ENCODE measurements around the gene WEE2. TPM values are rescaled to one million over a fixed set of nuclear protein-coding genes. Genes with fewer than 3 reads are reported as not detected.

The WEE2 gene
- total and polyA plus RNA-seq, 12 donors: 0.03 to 0.09 (median 0.06) TPM; not detected in 9

GRCh38 chr7:141713890-141714289, 5.7 kb downstream of the WEE2 start:
- TF ChIP-seq CTCF (IDR thresholded peaks at IDR 0.05) (no peak), POLR2A (IDR thresholded peaks at IDR 0.05) (no peak)
- no peaks in the 10 kb centered on the region for H3K9me3 ChIP-seq (replicated peaks in 1 of 3)
- no peak overlapping the region for H3K4me3 ChIP-seq
- WGBS, 4 donors: 71 to 93% (median 89%) methylated on average over 1 of the region's 1 CpG
- no peaks in the 10 kb centered on the region for H3K27me3 ChIP-seq
- DNase-seq: no peak
- H3K4me1 ChIP-seq (replicated peaks in 1 of 2): no peaks in the 10 kb centered on the region
- no peaks in the 10 kb centered on the region for H3K36me3 ChIP-seq (replicated peaks in 1 of 2)
- no peak overlapping the region for H3K27ac ChIP-seq
- intact Hi-C loops (cut with DNase I): no loop called here

GRCh38 chr7:141714571-141714970, 6.4 kb downstream of the WEE2 start:
- H3K4me3 ChIP-seq: no peak overlapping the region
- 79 to 86% (median 82%) methylated on average over 2 of the region's 2 CpGs for WGBS, 4 donors
- no peak for TF ChIP-seq CTCF (IDR thresholded peaks at IDR 0.05)
- no peak for DNase-seq
- no peaks in the 10 kb centered on the region for H3K4me1 ChIP-seq (replicated peaks in 1 of 2)
- intact Hi-C loops (cut with DNase I): no loop called here
- H3K36me3 ChIP-seq (replicated peaks in 1 of 2): no peaks in the 10 kb centered on the region
- no peak overlapping the region for H3K27ac ChIP-seq
- H3K27me3 ChIP-seq: no peaks in the 10 kb centered on the region
- no peaks in the 10 kb centered on the region for H3K9me3 ChIP-seq (replicated peaks in 1 of 3)

- no peak for DNase-seq
- no peaks in the 10 kb centered on the region for H3K4me1 ChIP-seq (replicated peaks in 1 of 2)
- no peaks in the 10 kb centered on the region for H3K36me3 ChIP-seq (replicated peaks in 1 of 2)
- no peaks in the 10 kb centered on the region for H3K9me3 ChIP-seq (replicated peaks in 1 of 3)
- intact Hi-C loops (cut with DNase I): no loop called here
- 68 to 77% (median 73%) methylated on average over 4 of the region's 4 CpGs for WGBS, 4 donors
- no peak overlapping the region for H3K27ac ChIP-seq
- H3K4me3 ChIP-seq: no peak overlapping the region
- no peaks in the 10 kb centered on the region for H3K27me3 ChIP-seq
- TF ChIP-seq POLR2A (IDR thresholded peaks at IDR 0.05) (no peak), CTCF (IDR thresholded peaks at IDR 0.05) (no peak)
Measured at GRCh38 chr7:141715018-141715417, 6.9 kb downstream of the WEE2 start.

- no peak for DNase-seq
- no peak overlapping the region for H3K27ac ChIP-seq
- H3K36me3 ChIP-seq (replicated peaks in 1 of 2): no peaks in the 10 kb centered on the region
- H3K9me3 ChIP-seq (replicated peaks in 1 of 3): no peaks in the 10 kb centered on the region
- no peak overlapping the region for H3K4me3 ChIP-seq
- TF ChIP-seq CTCF (IDR thresholded peaks at IDR 0.05) (no peak), POLR2A (IDR thresholded peaks at IDR 0.05) (no peak)
- H3K4me1 ChIP-seq (replicated peaks in 1 of 2): no peaks in the 10 kb centered on the region
- 73 to 76% (median 75%) methylated on average over 6 of the region's 6 CpGs for WGBS, 4 donors
- no peaks in the 10 kb centered on the region for H3K27me3 ChIP-seq
- intact Hi-C loops (cut with DNase I): no loop called here
Measured at GRCh38 chr7:141715794-141716689, 7.9 kb downstream of the WEE2 start.
